Right renal cortex interstitium (tissue), 3 donors: Measurements from ENCODE around the gene FNIP1. TPM values are rescaled to one million over a fixed set of nuclear protein-coding genes. Genes with fewer than 3 reads are reported as not detected.
"Not testable (repeated sequence)": the region's sequence is repeated elsewhere in the genome, so short reads cannot be mapped to it uniquely, and the experiment has no call there.

Experiments used
- DNase-seq, 3 donors: peaks; one replicate each; pipeline ENCODE4 v3.0.0-alpha.2; 2013; ENCODE audit warnings: low read depth in 3 of 3, low spot score in 2 of 3
- polyA plus RNA-seq, 3 donors: library from polyadenylated mRNA; unstranded; fragments of 120-200 nt; gene quantifications; one replicate each; pipeline ENCODE4 v1.2.1, GENCODE V29; 2013; ENCODE audit not compliant: insufficient read length in 3 of 3

FNIP1 gene
- polyA plus RNA-seq, 3 donors, result 14.7 to 15.7 (median 15.1) TPM

DNA sequence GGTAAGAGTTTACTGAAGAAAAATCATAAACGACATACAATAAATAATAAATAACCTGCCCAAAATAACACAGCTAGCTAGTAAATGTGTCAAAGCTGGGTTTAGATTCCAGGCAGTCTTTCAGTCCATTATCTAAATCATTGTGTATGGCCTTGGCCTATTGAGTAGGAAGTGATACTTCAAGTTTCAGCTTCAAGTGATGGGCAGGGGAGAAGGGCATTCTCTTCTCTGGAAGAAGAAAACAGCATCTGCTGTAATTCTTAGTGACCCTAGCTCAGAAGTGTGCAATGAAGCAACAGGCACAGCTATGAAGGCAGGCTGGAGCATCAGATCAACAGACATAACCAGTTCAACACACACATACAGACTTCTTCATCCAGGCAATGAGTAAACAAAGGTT, 42.5 kb downstream of the FNIP1 start:
- DNase-seq, result no peak

DNA sequence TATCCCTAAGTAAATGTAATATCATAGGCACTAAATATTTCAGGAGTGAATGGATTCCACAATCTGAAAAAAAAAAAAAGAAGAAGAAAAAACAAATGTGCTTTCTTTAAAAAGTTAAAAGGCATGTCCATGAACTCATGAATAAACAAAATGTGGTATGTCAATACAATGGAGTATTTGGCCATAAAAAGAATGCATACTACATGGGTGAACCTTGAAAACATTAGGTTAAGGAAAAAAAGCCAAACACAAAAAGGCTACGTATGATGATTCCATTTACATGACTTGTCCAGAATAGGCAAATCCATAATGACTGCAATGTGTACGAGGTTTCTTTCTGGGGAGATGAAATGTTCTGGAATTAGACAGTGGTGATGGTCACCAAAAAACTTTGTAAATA, 45.3 kb downstream of the FNIP1 start:
- no peak for DNase-seq

GRCh38 chr5:131749723-131750470, 46.9 kb downstream of the FNIP1 start:
- no peak for DNase-seq

DNA sequence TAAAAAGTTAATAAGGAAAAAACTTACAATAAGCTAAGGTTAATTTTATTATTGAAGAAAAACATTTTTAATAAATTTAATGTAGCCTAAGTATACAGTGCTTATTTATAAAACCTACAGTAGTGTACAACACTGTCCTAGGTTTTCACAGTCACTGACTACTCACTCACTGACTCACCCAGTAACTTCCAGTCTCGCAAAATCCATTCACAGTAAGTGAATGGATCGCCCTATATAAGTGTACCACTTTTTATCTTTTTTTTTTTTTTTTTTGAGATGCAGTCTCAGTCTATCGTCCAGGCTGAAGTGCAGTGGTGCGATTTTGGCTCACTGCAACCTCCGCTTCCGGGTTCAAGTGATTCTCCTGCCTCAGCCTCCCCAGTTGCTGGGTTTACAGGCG, 47.7 kb downstream of the FNIP1 start:
- no peak for DNase-seq

DNA sequence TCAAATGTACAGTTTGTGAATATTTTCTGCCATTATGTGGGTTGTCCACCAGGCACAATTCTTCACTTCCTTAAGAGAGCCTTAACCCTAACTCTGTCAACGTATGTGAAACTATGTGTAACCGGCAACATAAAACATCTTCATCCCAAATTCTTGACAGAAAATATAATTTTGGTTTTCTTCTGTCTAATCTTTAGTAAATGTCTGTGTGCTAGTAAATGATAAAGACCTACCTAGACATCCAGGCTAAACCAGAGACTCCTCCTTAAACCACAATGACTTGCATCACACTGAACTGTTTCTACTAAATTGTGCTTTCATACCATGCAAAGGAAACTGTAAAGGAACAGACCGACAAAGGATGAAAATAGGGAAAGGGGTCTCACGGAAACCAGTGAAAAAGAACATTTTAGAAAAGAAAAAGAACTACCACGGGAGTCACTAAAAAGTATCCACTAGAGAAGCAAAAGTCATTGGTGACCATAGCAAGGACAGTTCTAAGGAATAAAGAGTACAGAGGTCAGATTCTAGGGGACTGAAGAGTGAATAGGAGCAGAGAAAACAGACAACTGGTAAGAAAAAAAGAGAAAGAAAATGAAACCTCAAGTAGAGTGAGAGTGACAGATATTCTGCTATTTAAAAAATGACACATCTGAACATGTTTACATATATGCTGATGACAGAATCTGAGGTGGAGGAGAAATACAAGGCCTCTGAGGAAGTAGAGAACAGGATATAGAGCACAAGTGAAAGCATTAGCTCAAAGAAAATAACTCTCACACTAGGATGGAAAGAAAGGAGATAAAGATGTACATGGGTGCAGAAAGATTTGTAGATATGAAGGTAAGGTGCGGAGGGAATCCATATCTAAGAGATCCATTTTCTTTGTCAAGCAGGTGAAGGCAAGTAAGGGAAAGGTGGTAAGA, 49.4 kb downstream of the FNIP1 start:
- DNase-seq, result no peak

DNA sequence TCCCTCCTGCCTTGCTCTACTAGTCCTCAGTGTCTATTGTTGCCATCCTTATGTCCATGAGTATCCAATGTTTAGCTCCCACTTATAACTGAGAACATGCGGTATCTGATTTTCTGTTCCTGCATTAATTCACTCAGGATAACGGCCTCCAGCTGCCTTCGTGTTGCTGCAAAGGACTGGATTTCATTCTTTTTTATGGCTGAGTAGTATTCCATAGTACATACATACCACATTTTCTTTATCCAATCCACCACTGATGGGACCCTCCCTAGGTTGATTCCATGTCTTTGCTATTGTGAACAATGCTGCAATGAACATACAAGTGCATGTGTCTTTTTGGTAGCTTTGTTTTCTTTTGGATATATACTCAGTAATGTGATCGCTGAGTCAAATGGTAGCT, 50.4 kb downstream of the FNIP1 start:
- no peak for DNase-seq

DNA sequence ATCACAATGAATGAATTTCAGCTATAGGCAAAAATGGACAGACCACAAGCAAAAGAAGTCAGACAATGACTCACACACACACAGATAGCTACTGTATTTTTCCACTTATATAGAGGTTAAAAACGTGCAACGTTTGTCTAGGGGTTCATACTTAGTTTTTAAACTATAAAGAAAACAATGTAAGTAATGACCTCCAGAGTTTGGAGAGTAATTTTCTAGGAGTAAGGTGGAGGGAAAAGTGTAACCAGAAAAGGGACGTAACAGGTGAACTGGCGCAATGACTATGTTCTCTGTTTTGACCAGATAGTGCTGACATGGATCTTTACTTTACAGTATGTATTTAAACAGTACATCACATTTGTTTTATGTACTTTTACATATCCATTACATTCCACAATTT, 51.1 kb downstream of the FNIP1 start:
- DNase-seq, result no peak

- no peak for DNase-seq
These were observed 51.7 kb downstream of the FNIP1 start for GRCh38 chr5:131745155-131745554.

DNA sequence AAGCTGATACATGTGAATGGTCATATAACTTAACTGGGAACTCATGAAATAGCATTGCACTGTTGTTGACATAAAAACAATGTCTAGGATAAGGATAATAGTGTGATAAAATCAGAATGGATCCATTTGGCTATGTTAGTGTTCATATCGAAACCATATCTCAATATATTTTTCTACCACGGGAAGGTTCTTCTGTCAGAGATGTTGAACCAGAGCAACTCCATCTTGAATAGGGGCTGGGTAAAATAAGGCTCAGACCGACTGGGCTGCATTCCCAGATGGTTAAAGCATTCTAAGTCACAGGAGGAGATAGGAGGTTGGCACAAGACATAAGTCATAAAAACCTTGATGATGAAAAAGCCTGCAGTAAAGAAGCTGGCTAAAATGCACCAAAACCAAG, 56.3 kb downstream of the FNIP1 start:
- DNase-seq, result no peak

GRCh38 chr5:131735393-131735792, 61.4 kb downstream of the FNIP1 start:
- DNase-seq, result no peak

DNA sequence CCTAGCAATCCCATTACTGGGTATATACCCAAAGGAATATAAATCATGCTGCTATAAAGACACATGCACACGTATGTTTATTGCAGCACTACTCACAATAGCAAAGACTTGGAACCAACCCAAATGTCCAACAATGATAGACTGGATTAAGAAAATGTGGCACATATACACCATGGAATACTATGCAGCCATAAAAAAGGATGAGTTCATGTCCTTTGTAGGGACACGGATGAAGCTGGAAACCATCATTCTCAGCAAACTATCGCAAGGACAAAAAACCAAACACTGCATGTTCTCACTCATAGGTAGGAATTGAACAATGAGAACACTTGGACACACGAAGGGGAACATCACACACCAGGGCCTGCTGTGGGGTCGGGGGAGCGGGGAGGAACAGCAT, 61.9 kb downstream of the FNIP1 start:
- not testable (repeated sequence) for DNase-seq

DNA sequence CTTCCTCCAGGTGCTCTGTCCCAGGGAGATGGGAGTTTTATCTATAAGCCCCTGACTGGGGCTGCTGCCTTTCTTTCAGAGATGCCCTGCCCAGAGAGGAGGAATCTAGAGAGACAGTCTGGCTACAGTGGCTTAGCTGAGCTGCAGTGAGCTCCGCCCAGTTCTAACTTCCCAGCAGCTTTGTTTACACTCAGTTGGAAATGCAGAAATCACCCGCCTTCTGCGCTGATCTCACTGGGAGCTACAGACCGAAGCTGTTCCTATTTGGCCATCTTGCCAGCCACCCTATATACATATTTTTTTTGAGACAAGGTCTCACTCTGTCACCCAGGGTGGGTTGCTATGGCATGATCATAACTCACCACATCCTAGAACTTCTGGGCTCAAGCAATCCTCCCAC, 67.5 kb downstream of the FNIP1 start:
- DNase-seq, result not testable (repeated sequence)

GRCh38 chr5:131724089-131724488, 72.7 kb downstream of the FNIP1 start:
- DNase-seq, result not testable (repeated sequence)

GRCh38 chr5:131720714-131721113, 76.1 kb downstream of the FNIP1 start:
- no peak for DNase-seq

DNA sequence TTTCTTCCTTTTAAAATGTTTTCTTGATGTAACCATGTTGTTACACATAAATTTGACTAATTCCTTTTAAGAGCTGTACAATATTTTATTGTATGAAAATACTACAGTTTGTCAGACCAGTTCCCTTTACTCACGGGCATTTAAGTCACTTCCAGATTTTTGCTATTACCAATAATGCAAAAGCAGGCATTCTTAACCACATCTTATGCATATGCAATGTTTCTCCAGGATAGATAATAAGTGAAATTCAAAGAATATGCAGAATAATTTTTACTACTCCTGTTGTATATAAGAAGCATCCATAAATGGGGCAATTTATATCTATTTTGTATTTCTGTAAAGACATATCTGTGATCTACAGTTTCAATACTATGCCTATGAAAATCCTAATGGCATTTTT, 77.3 kb downstream of the FNIP1 start:
- DNase-seq, result no peak

DNA sequence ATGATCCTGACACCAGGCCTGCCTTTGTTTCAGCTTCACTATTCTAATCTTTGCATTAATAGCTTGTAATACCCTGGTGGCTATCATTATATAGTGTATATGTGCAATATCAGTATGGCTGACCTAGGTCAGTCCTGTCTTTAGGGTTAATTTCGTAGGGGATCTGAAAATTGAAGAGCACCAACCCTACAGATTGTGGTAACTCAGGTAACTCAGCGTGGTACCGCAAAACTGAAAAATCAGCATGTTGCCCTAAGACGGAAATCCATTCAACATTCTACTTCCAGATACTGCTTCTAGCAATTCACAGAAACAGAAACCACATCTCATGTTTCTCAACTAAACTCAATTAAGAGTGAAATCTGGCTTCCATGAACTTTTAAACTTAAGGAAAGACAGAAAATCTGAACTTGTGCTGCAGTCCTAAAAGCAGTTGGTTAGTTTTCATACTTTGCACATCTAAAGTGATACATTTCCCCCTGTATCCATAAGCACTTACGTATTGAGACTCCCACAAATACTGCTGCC, 78.3 kb downstream of the FNIP1 start:
- DNase-seq, result no peak

DNA sequence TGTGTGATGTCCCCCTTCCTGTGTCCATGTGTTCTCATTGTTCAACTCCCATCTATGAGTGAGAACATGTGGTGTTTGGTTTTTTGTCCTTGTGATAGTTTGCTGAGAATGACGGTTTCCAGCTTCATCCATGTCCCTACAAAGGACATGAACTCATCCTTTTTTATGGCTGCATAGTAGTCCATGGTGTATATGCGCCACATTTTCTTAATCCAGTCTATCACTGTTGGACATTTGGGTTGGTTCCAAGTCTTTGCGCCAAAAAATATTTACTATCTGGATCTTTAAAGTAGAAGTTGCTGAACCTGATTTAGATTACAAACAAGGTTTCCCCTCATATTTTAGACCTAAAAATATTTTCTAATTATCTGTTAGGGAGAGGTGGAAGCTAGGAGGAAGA, 79.7 kb downstream of the FNIP1 start:
- not testable (repeated sequence) for DNase-seq

- no peak for DNase-seq
These were observed 80.2 kb downstream of the FNIP1 start for GRCh38 chr5:131716650-131717049.

DNA sequence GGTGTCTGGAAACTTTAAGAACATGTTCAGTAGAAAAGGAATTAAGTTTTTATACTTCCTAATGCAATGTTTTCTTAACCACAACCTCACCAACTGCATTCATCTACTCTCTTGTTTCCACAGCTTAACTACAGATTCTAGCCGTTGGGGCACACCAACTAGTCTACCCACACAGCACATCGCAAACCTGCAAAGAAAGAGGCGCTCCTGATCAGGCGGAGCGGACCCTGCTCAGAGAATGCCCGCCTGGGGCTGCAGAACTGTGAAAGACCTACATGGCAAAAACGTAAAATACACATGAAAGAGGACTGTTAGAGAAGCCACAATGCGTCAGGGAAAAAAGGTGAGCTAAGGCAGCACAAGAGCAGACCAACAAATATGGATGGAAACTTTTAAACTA, 86.4 kb downstream of the FNIP1 start:
- DNase-seq, result no peak

- no peak for DNase-seq
These were observed 87.8 kb downstream of the FNIP1 start for GRCh38 chr5:131709043-131709442.

GRCh38 chr5:131706281-131706680, 90.5 kb downstream of the FNIP1 start:
- DNase-seq, result no peak

DNA sequence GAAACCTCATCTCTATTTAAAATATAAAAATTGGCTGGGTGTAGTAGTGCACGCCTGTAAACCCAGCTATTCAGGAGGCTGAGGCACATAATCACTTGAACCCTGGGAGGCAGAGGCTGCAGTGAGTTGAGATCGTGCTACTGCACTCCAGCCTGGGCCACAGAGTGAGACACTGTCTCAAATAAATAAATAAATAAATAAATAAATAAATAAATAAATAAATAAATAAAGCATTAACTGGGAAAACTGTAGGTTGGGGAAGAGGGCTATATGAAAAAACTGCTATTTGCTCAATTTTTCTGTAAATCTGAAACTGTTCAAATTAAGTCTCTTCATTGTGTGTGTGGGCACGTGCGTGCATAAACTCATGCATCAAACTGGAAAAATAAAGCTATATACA, 101.9 kb downstream of the FNIP1 start:
- DNase-seq, result no peak
